Ishikawa (cell line): ENCODE measurements around the gene TMEM134.

ENCODE experiments used
- FOXM1 ChIP-seq: IDR thresholded peaks from 2 replicates; pipeline ENCODE4 v1.6.1; 2012; ENCODE audit warnings: low read depth, borderline replicate concordance
- RAD21 ChIP-seq: IDR thresholded peaks from 2 replicates; pipeline ENCODE4 v1.6.1; 2012; ENCODE audit warnings: low read depth
- TAF1 ChIP-seq: IDR thresholded peaks from 2 replicates; pipeline ENCODE4 v1.6.1; 2012; ENCODE audit warnings: low read depth, mild to moderate bottlenecking
- TEAD4 ChIP-seq: IDR thresholded peaks from 2 replicates; pipeline ENCODE4 v1.6.1; 2012
- ZBTB7A ChIP-seq: IDR thresholded peaks from 2 replicates; pipeline ENCODE4 v1.6.1; 2012; ENCODE audit warnings: low read depth

- TF ChIP-seq RAD21 (no peak), FOXM1 (no peak), TAF1 (no peak), TEAD4 (no peak), ZBTB7A (no peak)
Observed at GRCh38 chr11:67434395-67434881, 34.6 kb downstream of the TMEM134 start.
